EL (cell line): ENCODE measurements around the gene ARL11.
A peak's percentile ranks its signal among the peaks of the same experiment; 100 is the strongest.
"Not testable (repeated sequence)": the region's sequence is repeated elsewhere in the genome, so short reads cannot be mapped to it uniquely, and the experiment has no call there.

Experiments
- DNase-seq: peaks from one replicate; pipeline ENCODE4 v3.0.0-alpha.2; 2016

The ARL11 gene

DNA sequence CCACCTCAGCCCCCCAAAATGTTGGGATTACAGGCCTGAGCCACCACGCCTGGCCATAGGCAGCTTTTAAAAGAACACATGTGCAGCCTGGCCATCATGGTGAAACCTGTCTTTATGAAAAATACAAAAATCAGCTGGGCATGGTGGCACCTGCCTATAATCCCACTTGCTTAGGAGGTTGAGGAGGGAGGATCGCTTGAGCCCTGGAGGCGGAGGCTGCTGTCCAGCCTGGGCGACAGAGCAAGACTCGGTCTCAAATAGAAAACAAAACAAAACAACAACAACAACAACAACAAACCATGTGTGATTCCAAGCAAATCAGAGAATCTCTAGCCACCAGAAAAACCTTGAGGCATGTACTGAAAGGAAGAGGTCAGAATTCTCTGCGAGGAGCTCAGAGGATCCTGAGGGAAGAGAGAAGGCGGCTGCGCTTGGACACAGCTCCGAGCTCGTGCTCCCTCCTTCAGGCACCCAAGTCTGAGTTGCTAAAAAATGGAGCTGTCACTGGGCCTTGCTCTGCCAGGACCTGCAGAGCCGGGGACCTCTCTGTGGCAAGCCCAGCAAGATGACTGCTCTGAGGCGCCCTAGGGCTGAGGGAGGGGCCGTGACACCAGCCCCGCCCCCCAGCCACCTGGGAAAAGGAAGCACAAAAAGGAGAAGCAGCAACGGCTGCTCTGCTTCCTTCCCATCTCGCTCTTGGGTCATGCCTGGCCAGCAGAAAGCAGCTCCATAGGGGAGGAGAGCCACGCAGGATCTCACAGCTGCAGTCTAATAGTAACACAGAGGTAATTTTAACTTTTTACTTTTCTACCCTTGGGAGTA is at the start of gene ARL11:
Gene ARL11 (plus strand): TSS at position 677 of the 822 bp plus-strand sequence. CDS start 1,941 bp downstream, outside the sequence.
- DNase-seq: no peak

DNA sequence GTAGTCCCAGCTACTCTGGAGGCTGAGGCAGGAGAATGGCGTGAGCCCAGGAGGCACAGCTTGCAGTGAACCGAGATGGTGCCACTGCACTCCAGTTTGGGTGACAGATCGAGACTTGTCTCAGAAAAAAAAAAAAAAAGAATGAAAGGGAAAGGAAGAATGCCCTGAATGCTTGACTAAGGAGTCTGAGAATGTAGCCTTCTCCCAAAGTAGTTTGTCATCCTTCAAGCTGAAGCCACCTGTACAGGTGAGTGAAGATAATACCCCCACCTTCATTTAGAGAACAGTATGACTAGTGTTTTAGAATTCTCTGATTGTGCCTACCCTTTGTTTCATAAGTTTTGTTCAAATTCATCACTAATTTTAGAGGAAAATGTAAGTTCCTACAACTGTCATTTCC is 48.8 kb upstream of the ARL11 start:
- no peak for DNase-seq

DNA sequence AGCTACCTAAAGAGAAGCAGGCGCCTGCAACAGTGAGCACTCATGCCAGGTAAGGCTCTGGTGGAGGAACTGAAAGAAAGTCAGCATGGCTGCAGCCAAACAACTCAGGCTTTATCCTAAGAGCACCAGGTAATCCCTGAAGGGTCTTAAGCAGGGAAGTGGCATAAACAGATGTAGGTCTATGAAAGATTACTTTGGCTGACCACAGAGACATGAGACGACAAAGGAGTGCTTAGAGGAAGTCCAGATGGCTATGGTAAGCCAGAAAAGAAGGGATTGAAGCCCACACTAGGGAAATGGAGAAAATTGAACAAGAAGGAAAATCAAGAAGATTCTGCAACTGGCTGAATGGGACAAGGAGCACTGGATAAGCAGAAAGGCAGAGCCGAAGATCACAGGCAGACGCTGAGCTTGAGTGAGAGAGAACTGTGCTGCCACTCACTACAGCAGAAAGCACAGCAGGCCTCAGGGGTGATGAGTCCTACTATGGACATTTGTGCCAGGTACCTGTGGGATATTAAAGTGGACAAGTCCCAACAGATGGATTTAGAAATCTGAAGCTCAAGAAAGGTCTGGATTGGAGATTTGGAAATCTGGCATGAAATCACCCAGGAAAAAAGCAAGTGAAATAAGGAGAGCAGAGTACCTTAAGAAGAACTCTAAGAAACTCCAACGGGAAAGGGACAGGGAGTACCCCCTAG is 47.2 kb upstream of the ARL11 start:
- DNase-seq: no peak

DNA sequence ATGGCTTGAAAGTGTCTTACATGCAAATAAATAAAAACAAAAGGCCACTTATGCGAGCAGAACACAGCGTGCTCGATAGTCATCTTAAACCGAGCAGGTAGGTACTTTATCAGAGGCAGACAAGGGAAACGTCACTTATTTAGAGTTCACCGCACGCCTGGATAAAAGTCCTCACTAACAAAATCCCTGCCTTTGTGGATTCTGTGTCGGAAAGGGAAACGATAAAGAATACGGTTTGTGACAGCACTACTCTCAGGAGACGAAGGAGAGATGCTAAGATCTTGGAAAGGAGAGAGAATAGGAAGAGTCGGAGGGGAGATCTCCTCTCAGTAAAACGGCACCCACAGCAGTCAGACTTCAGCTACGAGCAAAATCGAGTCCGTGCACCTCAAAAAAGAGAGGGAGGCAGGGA is 43.5 kb upstream of the ARL11 start:
- DNase-seq: peak; percentile 21

DNA sequence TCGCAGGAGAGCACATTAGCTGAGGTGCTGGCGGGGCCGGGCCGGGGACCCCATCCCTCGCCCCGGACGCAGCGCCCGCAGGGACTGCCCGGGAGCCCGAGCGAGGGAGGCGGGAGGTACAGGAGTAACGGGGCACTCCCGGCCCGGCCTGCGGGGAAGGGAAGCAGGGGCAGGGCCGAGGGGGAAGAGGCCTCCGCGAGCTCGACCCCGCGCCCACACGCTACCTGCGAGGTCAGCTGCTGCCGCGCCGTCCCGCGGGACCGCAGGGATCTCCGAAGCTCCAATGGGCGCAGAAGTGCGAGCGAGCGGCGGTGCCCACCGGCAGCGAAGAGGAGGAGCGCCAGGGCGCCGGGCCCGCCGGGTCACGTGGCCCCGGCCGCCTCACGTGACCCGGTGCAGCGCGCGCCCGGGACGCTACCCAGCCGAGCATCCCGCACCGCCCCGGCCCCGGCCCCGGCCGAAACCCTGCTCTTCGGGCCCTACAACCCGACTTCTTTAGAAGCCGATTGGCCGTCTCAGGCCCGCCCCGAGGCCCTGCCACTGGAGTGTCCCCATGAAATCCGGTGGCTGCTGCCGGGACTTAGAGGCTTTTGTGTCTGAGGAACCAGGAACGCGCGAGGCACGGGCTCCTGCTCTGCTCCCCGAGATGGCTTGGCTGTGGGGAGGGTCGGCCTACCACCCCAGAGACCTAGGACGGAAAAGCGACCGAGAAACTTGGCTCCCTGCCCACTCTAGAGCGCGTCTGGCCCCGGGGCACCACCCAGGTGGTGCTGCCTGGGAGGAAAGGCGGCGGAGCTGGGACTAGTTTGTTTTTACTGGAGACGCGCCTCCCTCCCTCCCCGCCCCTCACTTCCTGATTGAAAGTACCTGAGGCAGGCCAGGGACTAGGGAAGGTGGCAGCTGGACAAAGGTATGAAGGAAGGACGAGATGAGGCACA is 42.8 kb upstream of the ARL11 start, which contains the start of gene RCBTB1:
Gene RCBTB1 (minus strand): TSS at position 339 of the 938 bp plus-strand sequence. CDS start 18,279 bp downstream, outside the sequence.
- peak; percentile 72 for DNase-seq

DNA sequence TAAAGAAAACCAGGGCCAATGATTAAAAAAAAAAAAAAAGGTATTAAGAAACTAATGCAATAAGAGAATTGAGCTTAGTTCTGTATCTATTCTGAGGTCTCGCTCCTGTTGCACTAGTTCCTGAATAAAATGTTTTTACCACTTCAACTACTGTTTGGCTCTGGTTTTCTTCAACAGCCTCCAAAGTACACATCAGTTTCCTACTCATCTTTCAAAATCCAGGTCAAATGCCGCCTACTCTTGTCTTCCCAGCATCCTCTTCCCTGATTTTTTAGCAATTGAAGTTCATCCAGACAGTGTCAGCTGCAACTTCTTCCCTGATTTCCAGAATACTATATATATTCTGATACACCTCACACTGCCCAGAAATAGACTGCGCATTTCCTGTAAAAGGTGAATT is 41.6 kb upstream of the ARL11 start:
- DNase-seq: no peak

DNA sequence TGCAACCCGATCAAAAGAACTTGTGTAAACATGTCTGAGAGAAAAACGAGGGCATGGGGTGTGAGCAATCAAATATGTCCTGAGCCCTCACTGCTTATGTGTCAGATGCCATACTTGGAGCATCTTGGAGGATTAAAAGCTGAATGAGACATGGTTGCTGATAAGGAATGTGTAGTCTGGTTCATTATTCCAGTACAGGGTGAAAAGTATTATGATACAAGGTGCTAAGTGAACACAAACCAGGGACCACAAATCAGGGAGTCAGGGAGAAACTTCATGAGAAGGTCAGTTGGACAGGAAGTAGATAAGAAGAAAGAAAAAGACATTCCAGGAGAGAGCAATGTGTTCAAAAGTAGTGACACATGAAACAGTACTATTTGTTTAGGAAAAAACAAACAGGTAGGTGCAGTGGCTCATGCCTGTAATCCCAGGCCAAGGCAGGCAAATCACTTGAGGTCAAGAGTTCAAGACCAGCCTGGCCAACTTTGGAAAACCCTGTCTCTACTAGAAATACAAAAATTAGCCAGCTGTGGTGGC is 40.9 kb upstream of the ARL11 start:
- peak; percentile 47 for DNase-seq

DNA sequence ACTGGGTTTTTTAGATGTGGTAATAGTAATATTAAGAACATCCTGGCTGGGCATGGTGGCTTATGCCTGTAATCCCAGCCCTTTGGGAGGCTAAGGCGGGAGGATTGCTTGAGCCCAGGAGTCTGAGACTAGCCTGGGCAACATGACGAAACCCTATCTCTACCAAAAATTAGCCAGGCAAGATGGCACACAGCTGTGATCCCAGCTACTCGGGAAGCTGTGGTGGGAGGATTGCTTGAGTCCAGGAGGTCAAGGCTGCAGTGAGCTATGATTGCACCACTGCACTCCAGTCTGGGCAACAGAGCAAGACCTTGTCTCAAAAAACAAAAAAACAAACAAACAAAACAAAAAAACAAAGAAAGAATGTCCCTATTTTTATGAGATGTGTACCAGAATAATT is 37.6 kb upstream of the ARL11 start:
- DNase-seq: not testable (repeated sequence)

DNA sequence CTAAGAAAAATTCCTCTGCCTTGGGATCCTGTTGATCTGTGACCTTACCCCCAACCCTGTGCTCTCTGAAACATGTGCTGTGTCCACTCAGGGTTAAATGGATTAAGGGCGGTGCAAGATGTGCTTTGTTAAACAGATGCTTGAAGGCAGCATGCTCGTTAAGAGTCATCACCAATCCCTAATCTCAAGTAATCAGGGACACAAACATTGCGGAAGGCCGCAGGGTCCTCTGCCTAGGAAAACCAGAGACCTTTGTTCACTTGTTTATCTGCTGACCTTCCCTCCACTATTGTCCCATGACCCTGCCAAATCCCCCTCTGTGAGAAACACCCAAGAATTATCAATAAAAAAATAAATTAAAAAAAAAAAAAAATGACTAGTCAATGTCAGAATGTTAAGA is 34.4 kb upstream of the ARL11 start:
- not testable (repeated sequence) for DNase-seq

DNA sequence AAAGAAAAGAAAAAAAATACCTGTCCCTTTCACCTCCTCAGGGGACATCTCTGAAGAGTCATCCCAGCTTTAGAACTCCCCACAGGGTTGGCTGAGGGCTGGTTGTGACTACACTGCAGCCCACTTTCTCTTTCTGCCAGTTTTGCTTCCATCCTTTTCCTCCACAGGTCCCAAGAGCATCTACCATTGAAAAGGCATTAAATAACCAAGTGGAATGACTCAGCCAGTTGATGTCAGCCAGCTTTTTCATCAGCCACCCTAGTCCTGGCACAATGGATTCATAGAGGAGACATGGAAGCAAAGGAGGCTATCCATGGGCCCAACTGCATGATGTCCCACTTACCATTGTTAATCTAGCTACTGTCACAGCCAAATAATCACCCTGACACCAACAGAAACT is 33.7 kb upstream of the ARL11 start:
- no peak for DNase-seq

DNA sequence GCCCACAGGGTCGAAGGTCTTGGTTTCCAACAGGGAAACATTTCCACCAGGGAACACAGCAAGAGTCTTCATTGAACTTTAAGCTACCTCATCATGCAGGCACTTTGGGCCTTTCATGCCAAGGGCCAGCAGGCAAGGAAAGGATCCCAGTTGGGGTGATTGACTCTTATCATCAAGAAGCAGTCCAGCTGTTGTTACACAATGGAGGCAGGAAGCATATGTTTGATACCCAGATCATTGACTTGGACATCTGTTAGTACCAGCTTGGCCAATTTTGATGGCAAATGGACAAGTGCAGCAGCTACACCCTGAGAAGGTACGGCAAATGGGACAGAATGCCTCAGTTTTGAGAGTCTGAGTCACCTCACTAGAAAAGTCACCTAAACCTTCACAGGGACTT is 32.1 kb upstream of the ARL11 start:
- DNase-seq: no peak

DNA sequence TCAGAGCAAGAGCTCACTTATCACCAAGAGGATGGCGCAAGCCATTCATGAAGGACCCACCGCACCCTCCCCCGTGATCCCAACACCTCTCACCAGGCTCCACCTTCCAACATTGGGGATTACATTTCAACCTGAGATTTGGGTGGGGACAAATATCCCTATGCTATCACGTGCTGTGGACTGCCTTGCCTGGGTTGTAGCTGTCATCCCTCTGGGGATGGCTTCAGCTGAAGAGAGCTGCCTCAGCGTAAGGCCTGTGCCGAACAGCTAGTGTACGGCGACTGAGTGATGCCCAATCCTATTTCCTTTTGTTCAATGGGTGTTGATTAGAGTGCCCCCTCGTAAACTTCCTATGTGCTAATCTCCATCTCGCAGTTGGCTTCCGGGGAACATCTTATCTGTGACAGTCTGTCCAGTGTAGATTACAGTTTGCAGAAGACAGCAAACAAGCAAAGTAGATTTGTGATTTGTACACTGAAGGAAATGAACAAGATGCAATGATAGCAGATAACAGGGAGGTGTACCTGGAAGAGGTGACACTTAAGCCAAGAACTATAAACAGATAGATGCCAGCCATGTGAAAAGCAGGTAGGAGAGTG is 31.2 kb upstream of the ARL11 start:
- DNase-seq: no peak

DNA sequence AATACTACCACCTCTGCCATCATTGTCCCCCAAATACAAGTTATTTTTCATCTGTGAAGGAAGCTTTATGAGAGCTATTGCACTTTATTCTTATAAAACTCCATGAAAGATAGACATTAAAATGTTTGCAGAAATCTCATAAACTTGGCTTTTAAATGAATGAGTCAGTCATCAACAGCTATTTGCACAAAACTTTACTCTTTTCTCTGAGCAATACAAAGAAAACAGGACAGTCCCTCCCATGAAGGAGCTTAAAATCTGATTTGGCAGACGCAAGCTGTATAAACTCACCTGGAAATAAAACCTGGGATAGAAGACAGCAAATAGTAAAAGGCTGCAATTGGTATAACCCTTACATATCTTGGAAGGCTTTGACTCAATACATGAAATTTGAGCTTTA is 26.3 kb upstream of the ARL11 start:
- no peak for DNase-seq

DNA sequence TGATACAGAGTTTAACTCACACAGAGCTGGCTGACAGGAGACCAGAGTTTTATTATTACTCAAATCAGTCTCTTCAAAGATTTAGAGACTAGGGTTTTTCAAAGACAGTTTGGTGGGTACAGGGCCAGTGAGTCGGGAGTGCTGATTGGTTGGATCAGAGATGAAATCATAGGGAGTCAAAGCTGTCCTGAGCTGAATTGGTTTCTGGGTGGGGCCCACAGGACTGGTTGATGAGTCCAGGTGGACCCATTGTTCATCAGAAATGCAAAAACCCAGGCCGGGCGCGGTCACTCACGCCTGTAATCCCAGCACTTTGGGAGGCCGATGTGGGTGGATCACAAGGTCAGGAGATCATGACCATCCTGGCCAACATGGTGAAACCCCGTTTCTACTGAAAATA is 25.7 kb upstream of the ARL11 start:
- DNase-seq: not testable (repeated sequence)

DNA sequence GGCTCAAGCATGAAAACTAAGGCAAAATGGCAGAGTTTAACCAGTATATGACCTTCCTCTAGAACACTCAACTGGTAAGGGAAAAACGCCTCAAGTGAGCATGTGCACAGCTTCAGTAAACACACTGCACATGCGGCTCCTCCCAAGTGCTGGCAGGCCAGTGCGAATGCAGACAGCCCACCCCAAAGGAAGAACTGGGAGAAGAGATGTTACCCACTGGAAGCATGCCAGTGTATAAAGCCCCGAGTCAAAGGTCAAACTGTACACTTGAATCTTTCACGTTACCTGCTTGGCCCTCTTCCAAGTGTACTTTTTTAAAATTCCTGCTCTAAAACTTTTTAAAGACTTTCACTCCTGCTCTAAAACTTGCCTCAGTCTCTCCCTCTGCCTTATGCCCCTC is 23.7 kb upstream of the ARL11 start:
- DNase-seq: no peak

DNA sequence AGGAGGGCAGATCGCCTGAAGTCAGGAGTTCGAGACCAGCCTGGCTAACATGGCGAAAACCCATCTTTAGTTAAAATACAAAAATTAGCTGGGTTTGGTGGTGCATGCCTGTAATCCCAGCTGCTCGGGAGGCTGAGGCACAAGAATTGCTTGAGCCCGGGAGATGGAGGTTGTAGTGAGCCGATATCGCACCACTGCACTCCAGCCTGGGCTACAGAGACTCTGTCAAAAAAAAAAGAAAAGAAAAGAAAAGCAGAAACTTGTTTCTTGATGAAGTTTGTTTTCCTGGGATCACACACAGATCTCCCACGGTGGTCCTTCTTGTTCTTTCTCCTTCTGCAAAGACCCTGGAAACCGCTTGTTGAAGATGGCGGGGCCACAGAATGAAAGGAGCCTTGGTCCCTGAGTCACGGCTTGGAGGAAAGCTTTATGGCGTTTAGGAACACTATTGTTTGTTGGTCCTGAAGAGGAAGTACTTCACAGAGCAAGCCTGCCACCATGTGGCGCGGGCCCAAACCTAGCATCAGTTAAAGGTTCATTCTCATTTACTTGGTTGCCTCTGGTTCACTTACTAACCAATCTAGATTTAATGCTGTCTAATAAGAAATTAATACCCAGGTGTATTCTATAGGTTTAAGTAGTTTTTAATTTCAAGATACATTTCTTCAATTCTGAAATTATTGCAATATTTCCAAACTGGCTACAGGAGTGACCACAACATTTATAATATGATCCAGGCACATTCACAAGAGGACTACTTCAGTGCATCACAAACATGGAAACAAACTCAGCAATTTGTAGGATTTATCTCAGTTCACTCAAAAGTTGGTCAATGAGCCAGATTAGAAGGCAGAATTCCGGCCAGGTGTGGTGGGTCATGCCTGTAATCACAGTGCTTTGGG is 21.3 kb upstream of the ARL11 start:
- peak; percentile 88 for DNase-seq

DNA sequence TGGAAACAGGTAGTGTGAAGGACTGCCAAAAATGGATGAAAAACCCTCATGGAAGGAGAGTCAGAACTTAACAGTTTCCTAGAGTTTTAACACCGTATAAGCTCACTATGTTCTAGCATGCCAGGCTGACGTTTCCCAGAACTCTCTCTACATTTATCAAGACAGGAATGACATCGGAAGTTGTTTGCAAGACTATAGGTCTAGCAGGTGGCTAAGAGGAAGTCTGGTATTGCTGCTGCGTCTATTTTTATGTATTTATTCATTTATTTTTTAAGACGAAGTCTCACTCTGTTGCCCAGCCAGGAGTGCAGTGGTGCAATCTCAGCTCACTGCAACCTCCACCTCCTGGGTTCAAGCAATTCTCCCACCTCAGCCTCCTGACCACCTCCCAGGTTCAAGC is 20.5 kb upstream of the ARL11 start:
- no peak for DNase-seq

DNA sequence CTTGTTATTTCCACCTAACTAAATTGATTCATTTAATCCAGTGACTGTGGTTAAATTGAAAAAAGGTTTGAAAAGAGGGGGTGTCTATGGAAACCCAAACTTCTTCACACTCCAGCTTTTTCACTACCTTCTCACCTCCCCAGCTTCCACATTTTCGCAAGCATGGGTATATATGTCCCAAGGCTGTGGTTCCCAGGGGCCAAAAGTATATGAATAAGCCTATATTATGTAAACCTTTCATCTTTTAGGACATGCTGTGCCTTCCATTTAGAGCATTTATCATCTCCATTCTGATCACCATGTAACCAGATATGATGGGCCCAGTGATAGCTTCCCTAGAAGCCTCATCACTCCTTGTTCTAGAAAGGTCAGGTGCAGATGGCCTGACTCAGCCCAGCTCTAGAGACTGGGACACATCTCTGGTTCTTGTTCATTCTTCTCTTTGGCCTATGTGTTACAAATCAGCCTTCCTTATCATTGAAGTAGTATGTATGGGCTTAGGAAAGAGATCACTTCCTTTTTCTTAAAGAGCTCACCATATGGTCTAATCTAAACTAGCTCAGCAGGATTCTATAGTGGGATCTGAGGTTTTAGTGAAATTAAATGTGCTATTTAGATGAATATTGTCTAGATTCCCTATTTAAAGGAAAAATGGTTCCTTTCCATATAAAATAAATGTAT is 19.5 kb upstream of the ARL11 start:
- DNase-seq: no peak

DNA sequence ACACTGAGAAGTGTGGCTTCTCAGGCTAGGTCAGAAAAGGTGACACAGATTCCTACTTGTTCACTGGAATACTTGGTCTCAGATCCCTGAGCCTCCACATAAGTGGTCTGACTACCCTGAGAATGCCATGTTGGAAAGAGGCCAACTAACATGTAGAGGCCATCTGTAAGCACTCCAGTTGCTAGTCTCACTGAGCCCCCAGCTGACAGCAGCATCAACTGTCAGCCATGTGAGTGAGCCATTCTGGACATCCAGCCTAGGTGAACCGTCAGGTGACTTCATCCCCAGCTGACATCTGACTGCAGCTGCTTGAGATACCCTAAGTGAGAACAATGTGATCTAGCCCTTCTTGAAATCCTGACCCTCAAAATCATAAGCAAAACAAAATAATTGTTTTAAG is 18.1 kb upstream of the ARL11 start:
- DNase-seq: no peak

DNA sequence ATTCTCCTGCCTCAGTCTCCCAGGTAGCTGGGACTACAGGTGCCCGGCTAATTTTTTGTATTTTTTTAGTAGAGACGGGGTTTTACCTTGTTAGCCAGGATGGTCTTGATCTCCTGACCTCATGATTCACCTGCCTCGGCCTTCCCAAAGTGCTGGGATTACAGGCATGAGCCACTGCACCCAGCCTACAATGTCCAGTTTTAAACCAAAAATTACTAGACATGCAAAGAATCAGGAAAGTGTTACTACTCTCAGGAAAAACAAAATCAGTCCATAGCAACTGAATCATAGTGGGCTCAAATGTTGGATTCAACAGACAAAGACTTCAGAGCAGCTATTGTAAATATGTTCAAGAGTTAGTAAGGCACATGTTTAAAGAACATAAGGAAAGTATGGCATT is 16.3 kb upstream of the ARL11 start:
- not testable (repeated sequence) for DNase-seq
